ENCODE measurements around the gene RAPSN.

Gene RAPSN

DNA sequence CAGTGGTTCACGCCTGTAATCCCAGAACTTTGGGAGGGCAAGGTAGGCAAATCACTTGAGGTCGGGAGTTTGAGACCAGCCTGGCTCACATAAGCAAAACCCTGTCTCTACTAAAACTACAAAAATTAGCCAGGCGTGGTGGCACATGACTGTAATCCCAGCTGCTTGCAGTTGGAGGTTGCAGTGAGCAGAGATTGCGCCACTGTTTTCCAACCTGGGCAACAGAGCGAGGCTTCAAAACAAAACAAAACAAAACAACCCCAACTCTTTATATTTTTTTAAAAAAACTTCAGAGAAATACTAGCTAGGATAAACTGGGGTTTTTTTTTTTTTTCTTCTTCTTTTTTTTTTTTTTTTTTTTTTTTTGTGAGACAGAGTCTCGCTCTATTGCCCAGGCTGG is 31.8 kb upstream of the RAPSN start:
- no peak overlapping the region for H3K27ac Mint-ChIP-seq
- DNase-seq = no peak
- H3K36me3 Mint-ChIP-seq (ENCODE audit: low read depth) = peaks cover 73% of the 10 kb centered on the region
- H3K27me3 Mint-ChIP-seq (ENCODE audit: low read depth, poor library complexity) = no peaks in the 10 kb centered on the region
- no peaks in the 10 kb centered on the region for H3K4me1 Mint-ChIP-seq
- TF ChIP-seq, protein P1, sequence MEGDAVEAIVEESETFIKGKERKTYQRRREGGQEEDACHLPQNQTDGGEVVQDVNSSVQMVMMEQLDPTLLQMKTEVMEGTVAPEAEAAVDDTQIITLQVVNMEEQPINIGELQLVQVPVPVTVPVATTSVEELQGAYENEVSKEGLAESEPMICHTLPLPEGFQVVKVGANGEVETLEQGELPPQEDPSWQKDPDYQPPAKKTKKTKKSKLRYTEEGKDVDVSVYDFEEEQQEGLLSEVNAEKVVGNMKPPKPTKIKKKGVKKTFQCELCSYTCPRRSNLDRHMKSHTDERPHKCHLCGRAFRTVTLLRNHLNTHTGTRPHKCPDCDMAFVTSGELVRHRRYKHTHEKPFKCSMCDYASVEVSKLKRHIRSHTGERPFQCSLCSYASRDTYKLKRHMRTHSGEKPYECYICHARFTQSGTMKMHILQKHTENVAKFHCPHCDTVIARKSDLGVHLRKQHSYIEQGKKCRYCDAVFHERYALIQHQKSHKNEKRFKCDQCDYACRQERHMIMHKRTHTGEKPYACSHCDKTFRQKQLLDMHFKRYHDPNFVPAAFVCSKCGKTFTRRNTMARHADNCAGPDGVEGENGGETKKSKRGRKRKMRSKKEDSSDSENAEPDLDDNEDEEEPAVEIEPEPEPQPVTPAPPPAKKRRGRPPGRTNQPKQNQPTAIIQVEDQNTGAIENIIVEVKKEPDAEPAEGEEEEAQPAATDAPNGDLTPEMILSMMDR (IDR thresholded peaks at IDR 0.05) = no peak
- no peak overlapping the region for H3K4me3 Mint-ChIP-seq
- H3K9me3 Mint-ChIP-seq = no peaks in the 10 kb centered on the region

DNA sequence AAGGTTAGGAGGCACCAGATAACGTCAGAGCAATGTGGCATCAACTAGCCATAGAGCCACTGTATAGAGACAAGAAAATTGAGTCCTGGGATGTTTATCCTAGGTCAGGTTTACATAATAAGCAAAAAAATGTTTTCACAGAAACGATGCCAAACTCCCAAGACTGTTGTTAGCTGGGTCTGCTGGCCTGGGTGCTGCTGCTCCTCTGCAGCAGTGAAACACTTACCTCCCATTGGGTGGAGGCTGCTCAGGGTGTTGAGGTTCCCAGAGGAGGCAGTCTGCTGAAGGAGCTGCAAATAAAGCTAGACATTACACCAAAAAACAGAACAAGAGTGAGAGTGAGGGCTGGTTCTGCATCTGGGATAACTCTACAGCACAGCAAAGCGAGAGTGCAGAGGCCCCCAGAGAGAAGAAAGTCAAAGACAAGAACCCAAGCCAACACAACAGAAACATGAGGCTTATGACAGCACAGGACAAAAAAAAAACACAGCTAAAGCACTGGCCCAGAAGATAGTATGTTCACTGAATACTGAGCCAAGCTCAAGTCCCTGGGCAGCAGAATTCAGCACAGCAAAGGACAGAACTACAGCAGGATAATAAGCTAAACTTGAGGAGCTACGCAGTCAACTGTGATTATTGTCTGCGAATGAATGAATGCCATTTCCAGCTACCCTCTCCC is 29.9 kb upstream of the RAPSN start:
- DNase-seq = no peak
- no peaks in the 10 kb centered on the region for H3K9me3 Mint-ChIP-seq
- TF ChIP-seq, protein P1 (IDR thresholded peaks at IDR 0.05) = no peak
- no peaks in the 10 kb centered on the region for H3K27me3 Mint-ChIP-seq (ENCODE audit: low read depth, poor library complexity)
- peaks cover 65% of the 10 kb centered on the region for H3K36me3 Mint-ChIP-seq (ENCODE audit: low read depth)
- peak overlapping the region; percentile 78 for H3K27ac Mint-ChIP-seq
- H3K4me3 Mint-ChIP-seq = no peak overlapping the region
- H3K4me1 Mint-ChIP-seq = no peaks in the 10 kb centered on the region

DNA sequence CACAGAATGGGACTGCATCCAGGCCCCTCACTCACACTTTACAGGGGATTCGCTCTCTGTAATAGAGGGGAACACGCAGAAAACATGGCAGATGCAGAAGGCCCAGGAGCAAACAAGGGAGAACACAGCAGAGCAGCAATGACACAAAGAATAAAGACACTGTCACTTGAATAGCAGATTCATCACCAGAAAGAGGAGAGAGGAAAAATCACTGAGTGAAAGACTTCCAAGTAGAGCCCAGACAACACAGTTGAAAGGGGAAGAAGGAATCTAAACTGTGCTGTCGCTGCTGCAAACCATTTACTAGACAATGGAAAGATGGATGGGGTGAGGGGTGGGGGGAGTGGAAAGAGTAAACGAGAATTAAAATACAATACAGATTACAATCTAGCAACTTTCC is 28.8 kb upstream of the RAPSN start:
- Mint-ChIP-seq H3K4me3 (no peak overlapping the region), H3K36me3 (ENCODE audit: low read depth) (peaks cover 64% of the 10 kb centered on the region), H3K27ac (peak overlapping the region; percentile 9), H3K4me1 (no peaks in the 10 kb centered on the region), H3K27me3 (ENCODE audit: low read depth, poor library complexity) (no peaks in the 10 kb centered on the region), H3K9me3 (no peaks in the 10 kb centered on the region)
- TF ChIP-seq, protein P1 (IDR thresholded peaks at IDR 0.05) = no peak
- DNase-seq = no peak

DNA sequence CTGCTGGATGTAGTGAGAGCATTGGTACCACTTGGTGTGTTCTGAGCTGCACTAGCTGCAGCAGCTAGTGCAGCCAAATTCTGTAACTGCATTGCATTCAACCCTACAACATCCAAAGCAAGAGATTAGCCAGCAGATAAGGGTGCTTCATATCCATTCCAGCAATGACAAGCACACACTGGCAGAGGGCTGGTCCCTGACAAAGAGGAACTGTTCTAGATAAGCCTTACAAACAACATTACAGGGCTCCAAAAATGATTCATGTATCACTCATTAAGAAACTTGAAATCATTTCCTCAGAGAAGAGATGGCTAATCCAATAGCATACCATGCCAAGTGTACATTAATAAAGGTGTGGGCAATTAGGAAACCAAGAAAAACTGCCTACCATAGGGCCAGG is 28.4 kb upstream of the RAPSN start:
- H3K4me3 Mint-ChIP-seq = no peak overlapping the region
- peaks cover 64% of the 10 kb centered on the region for H3K36me3 Mint-ChIP-seq (ENCODE audit: low read depth)
- H3K27ac Mint-ChIP-seq = no peak overlapping the region
- H3K9me3 Mint-ChIP-seq = no peaks in the 10 kb centered on the region
- DNase-seq = no peak
- no peaks in the 10 kb centered on the region for H3K4me1 Mint-ChIP-seq
- H3K27me3 Mint-ChIP-seq (ENCODE audit: low read depth, poor library complexity) = no peaks in the 10 kb centered on the region
- TF ChIP-seq, protein P1 (IDR thresholded peaks at IDR 0.05) = no peak

DNA sequence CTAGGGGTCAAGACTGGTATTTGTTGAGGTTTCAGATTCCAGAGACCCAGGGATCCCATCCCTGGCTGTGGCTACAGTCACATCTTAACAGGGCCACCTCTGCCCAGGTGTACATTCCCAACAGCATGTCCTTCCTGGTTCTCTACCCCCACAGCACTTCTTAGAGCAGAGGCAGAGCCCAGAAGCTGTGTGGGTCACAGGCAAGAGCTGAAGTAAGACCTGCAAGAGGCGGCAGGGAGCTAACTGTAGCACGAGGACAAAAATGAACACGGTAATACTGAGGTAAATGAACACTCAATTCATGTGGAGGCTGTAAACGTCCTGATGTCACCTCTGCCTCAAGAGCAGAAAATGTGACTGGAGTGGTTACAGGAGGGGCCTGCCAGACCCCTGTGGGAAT is 21.7 kb upstream of the RAPSN start:
- Mint-ChIP-seq H3K9me3 (no peaks in the 10 kb centered on the region), H3K4me3 (no peak overlapping the region), H3K27ac (peak overlapping the region; percentile 93), H3K4me1 (peaks cover 44% of the 10 kb centered on the region), H3K36me3 (ENCODE audit: low read depth) (peaks cover 67% of the 10 kb centered on the region), H3K27me3 (ENCODE audit: low read depth, poor library complexity) (no peaks in the 10 kb centered on the region)
- TF ChIP-seq, protein P1 (IDR thresholded peaks at IDR 0.05) = no peak
- no peak for DNase-seq

All from nephron progenitor cell (in vitro differentiated cells).